Fibroblast of gingiva (primary cell): ENCODE data around the gene CEP112.

Experiments
- DNase-seq: peaks from one replicate; pipeline ENCODE4 v3.0.0-alpha.2; 2011; ENCODE audit warnings: low read depth

CEP112 gene

DNA sequence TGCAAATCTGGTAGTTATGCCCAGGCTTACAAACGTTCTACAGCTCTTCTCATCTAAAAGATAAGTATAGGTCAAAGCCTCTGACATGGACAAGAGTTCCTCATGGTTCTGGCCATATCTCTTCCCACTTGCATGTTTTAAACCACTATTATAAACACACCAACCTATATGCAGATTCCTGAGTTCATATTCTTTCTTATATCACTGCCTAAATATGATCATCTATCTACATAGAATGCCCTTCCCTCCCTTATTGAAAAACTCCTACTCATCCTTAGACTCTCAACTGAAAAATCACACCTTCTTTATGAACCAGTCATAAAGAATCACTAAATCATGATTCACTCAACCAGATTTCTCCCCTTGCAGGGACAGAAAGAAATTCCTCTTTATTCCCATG, 128.2 kb downstream of the CEP112 start:
- no peak for DNase-seq

DNA sequence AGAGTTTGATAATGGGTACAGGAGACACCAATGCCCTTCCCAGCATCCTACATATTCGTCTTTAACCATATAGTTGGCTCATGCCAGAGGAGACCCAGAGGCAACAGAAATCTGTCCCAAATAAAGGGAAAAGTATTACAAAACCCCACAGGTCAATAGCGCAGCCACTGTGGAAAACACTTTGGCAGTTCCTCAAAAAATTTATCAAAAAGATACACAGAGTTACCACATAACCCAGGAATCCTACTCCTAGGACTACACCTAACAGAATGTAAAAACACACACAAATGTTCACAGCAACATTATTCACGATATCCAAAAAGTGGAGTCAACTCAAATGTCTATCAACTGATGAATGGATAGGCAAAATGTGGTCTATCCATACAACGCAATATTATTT, 135.8 kb downstream of the CEP112 start:
- no peak for DNase-seq

DNA sequence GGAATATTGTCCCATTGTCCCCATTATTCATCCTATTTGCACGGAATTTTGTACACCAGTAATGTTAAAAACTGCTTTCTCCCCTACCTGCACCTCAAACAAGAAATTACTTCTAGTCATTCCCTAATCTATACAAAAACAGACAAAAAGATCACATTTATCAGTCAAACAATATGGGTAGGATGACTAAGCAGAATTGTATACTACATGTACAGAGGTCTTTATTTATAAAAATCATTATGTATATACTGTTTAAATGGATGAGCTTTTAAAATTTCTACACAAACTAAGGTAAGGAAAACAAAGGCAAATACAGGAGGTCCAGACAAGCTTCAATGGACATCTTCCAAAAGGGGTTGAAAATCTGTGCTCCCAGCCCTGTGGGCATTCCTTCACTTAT, 137.7 kb downstream of the CEP112 start:
- no peak for DNase-seq

DNA sequence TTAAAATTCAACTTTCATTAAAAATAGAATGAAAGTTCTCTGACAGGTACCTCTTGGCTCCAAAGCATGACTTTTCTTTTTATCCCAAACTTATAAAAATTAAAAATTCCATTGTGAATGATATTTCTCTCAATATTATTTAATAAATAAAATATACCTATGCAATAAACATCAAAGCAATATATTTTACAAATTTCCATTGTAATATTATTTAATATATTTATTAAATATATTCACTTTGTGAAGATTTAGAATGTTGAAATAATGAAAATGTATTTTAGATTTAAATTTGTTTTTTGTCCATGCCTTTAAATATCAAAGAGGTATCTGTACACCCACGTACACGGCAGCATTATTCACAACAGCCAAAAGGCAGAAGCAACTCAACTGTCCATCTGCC, 147.8 kb downstream of the CEP112 start:
- DNase-seq = no peak

DNA sequence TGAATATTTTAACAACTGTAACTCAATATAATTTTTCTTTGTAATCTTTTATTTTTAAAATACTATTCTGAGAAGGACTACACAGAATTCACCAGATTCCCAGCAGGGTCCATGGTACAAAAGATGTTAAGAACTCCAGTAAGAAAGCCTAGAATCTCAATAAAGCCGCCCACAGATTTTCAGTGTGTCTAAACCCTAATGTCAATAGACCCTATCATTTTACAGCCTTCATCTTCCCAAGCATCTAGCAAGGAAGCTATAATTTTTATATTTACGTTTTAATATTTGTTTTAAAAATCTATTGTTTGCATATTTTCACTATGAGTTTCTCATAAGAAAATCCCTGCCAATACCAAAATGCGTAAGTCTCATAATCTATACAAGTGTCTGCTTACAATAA, 148.5 kb downstream of the CEP112 start:
- DNase-seq = no peak

DNA sequence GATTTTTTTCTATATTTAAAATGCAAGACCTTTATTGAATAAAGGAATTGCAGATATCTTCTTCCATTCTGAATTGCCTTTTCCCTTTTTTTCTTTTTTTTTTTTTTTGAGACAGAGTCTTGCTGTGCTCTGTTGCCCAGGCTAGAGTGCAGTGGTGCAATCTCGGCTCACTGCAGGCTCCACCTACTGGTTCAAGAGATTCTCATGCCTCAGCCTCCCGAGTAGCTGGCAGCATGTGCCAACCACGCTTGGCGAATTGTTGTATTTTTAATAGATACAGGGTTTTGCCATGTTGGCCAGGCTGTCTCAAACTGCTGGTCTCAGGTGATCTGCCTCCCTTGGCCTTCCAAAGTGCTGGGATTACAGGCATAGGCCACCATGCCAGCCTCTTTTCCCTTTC, 151.5 kb downstream of the CEP112 start:
- DNase-seq = no peak

DNA sequence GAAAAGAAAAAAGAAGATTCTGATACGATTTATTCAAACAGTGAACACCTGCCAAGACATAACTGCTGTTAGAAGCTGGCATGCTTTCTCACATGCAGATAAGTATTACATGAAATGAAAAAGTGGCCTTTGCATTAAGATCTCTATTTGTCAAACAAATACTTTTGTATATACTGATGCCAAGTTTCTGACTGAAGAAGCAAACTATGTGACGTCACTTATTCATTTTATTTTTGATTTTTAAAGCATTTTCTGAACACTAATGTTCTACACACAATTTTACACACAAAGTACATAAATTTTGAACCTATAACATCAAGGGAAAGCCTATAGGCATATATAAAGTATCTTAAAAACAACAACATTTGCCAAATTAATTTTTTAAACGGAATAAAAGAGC, 153.8 kb downstream of the CEP112 start:
- DNase-seq = no peak

DNA sequence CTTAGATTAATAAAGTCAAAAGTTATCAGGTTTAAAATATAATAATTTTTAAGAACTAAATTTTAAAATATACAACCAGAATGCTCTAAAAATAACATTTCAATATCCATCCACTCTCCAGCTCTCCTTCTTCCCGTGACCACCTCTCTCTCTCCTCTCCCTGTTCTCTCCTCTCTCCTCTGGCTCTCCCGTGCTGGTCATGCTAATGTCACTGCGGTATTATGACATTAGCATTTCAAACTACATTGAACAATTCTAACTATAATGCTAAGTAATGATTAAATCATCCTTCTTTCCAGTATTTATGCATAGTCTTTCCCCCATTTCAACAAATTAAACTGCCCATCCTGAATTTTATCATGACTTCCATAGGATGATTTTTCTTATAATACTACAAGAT, 154.7 kb downstream of the CEP112 start:
- DNase-seq = no peak

DNA sequence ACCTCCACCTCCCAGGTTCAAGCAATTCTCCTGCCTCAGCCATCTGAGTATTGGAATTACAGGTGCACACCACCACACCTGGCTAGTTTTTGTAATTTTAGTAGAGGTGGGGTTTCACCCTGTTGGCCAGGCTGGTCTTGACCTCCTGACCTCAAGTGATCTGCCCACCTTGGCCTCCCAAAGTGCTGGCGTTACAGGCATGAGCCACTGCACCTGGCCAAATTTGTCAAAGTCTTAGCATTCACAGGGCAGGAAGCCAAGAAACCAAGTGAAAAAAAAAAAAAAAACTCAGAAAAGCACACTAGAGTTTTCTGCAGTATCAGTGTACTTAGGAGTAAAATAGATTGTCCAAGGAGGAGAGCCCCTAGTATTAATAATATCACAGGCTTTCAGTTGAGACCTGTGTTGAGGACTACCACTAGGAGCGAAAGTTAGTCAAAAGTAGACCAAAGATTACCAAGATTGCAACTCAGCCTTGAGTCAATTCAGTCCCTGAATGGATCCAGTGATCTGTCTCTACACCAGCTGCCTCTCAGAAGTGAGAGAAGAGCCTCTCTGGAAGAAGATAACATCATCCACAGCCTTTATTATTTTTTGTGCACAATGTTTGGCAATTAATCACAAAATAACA, 159.7 kb downstream of the CEP112 start:
- DNase-seq = no peak

DNA sequence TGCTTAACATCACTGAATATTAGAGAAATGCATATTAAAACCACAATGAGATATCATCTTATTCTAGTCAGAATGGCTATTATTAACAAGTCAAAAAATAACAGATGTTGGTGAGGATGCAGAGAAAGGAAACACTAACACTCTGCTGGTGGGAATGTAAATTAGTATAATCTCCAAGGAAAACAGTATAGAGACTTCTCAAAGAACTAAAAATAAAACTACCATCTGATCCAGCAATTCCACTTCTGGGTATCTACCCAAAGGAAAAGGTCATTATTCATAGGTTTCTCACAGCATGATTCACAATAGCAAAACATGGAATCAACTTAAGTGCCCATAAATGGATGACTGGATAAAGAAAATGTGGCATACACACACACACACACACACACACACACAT, 166.4 kb downstream of the CEP112 start:
- peak; percentile 63 for DNase-seq

DNA sequence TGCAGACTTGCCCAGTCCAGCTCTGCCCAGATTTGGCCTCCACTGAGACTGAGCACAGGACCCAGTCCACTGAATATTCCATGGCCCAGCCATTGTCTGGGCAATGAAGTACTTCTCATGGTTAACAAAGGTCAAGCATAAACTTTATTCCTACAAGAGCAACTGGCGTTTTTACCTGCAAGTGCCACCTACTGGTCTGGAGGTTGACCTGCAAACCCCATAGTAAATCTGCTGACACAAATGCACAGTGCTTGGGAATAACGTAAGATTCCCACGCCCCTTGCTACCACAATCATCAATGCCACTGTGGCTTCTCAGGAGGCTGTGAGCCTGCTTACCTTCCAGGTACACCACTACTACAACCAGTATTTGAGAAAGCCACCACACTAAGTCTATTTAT, 170.2 kb downstream of the CEP112 start:
- DNase-seq = no peak

DNA sequence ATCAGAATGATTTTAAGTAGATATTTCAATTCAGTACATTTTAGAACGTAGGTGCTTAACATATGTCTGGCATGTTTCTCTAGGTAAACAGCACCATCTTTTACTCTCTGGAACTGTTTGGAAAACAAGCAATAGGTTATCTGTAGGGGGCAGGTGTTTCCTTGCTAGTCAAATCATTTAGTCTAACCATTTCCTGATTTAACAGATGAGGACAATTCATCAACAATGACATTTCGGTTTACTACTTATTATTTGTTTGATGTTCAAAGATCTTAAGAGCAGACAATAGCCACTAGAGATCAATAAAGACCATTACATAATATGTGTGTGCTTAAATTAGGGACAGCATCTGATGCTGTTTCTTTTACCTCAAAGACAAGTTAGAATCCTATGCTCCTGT, 173.1 kb downstream of the CEP112 start:
- no peak for DNase-seq

DNA sequence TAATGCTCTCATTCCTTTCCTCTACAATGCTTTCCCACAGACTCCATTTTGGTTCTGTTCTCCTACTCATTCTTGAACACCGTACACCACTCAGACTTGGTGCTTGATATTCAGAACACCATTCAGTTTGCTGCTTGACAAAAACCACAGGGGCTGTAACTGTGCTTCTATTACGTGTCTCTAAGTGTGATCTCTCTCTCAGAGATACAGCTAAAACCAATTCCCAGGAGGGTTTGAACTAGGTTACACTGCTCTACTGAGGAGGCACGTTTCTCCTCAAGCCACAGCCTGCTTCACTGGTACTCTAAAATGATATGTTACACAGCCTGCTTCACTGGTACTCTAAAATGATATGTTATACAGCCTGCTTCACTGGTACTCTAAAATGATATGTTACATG, 175.7 kb downstream of the CEP112 start:
- DNase-seq = no peak

DNA sequence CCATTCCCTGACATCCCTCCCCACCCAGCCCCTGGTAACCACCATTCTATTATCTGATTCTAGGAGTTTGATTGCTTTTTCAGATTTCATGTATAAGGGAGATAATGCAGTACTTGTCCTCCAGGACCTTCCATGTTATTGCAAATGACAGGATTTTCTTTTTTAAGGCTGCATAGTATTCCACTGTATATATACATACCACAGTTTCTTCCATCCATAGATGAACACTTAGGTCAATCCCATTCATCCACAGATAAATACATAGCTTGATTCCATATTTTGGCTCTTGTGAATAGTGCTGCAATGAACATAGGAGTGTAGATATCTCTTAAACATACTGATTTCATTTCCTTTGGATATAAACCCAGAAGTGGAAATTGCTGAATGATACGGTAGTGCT, 183.3 kb downstream of the CEP112 start:
- no peak for DNase-seq

DNA sequence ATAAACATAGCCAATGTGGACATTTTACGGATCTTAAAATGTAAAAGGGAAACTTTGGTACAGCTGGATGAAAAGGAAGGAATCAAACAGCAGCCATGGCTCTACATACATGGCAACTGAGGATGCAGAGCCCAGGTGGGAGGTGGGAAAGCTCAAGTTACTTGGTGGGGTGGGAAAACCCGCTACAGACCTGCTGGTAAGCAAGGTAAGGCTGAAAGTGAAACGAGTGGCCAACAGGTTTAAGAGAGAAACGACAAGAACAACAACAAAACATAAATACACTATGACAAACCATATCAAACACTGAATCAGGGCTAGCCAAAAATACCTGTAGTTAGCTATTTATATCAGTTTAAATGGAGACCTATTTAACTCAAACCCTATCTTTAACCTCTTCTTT, 185.3 kb downstream of the CEP112 start:
- DNase-seq = no peak

DNA sequence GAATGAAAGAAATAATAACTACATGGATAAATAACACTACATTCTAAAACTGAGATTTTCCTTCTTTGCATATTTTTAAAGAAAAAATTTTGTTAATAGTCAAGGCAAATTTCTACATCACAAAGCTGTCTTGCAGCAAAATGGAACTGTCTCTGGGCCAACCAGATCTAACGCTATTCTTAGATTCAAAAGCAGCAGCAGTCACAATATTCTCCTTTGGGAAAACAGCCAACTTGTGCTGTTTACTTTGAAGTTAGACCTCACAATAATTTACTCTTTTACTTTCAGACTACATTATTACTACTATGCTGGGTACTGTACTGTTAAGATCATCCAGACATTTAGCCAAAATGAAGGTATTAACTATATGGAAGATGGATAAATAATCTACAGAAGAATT, 189.1 kb downstream of the CEP112 start:
- no peak for DNase-seq

DNA sequence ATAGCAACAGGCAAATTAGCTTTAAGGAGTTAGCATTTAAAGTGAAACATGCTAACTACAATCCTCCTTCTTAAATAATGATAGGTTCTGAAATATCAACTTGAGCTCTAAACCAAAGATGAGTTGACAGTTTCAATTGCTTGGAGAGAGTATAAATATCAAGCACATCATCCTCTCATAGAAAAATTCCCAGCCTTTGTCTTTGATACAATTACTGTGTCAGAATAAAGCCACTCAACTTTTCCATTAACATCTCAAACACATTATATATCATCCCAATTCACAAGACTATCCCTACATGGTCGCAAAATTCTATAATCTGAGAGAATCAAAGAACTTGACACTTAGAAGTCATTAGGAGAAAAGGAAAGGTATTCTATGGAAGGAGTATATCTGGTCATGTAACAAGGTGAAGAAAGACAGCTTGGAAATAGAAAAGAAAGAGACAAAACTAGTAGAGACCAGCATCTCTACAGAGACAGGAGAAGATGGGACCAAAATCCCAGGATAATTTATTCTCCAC, 189.8 kb downstream of the CEP112 start:
- DNase-seq = no peak

DNA sequence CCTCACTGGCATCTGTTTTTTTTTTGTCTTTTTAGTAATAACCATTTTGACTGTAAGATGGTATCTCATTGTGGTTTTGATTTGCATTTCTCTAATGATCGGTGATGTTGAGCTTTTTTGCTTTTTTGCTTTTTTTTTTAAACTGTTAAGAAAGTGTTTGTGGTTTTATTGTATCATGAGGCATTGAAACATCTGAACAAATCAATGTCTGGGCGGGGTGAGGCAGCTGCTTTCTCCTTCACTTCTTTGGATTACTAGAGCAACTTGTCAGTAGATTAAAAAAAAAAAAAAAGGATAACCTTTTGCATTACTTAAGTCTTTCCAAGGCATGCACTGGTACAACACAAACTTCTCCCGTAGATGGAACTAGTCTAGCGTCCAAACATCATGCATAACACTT, 191.7 kb downstream of the CEP112 start:
- DNase-seq = no peak

DNA sequence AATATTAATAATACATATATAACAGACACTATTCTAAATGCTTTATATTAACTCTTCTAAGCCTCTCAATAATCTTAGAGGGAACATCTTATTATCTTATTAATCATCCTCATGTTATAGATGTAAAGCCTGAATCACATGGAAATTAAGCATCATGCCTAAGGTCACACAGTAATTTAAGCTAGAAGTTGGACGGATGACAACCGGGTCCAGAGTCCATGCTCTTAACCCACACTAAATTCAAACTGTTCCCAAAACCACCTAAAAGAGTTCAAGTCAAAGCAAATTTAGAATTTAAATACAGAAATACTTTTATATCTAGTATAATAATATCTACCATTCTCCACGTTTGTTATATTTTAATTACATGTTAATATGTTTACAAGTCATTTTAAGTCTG, 193.3 kb downstream of the CEP112 start:
- no peak for DNase-seq

DNA sequence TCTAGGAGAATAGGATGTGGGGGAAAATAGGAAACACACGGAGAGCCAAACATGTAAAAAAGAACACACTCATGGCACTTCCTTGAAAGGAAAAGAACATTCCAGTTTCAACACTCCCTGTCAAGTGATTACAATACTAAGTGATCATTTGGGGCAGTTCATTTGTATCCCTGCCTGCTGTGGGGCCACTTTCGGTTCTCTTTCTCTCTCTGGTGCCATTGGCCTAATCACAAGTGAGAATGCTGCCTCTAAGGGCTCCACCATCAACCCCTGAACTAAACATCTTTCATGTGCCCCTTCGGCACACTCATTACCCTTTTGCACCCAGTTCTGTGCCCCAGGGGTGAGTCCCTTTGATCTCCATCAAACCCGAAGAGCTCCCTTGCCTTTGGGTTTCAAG, 197.3 kb downstream of the CEP112 start:
- DNase-seq = no peak

DNA sequence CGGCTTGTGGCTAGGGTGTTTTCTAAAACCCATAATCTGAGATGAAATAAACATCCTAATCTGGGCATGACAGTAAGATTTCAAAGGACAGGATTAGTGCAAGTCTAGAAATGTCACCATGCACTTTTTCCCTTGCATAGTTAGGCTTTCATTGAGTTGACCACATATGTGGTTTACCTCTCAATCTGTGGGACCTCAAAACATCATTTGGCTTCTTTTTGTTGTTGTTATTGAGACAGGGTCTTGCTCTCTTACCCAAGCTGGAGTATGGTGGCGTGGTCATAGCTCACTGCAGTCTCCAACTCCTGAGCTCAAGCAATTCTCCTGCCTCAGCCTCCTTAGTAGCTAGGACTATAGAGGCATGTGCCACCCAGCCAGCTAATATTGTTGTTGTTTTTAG, 197.8 kb downstream of the CEP112 start:
- DNase-seq = no peak

DNA sequence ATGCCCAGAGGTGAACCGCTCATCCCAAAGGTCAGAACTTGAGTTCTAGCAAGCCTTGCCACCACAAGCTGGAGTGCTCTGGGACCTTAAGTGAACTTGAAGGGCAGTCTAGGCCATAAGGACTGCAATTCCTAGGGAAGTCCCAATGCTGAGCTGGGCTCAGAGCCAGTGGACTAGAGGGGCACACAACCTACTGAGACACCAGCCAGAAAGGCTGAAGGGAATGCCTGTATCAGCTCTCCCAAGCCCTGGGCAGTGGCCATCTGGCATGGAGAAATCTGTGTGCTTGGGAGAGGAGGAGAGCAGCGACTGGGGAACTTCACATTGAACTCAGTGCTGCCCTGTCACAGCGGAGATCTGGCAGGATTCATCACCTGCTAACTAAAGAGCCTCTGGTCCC, 201.3 kb downstream of the CEP112 start:
- DNase-seq = no peak

DNA sequence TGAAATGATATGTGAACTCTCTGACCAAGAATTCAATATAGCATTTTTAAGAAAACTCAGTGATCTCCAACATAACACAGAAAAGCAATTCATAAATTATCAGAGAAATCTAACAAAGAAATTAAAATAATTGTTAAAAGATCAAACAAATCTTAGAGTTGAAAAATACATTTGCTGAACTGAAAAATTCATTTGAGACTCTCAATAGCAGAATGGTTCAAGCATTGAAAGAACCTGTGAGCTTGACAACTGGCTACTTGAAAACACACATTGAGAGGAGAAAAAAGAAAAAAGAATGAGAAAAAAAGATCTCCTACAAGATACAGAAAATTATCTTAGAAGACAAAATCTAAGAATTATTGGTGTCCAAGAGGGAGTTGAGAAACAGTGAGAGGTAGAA, 203.5 kb downstream of the CEP112 start:
- no peak for DNase-seq

DNA sequence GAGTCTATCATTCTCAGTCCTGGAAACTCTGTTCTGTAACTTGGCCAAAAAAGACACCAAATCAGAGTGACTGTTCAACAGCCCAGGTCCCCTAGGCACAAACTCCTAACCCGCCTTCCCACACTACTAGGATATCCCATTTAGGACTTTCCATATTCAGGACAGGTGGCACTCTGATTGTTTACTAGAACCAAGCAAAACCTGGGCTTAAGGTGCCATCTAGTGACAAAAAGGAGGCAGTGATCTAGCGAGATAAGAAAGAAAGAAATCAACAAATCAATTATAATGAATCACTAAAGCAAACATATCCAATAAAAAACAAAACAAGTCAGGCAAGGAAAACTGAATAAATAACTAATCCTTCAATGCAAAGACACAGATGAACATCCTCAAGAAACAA, 203.9 kb downstream of the CEP112 start:
- DNase-seq = peak; percentile 10

DNA sequence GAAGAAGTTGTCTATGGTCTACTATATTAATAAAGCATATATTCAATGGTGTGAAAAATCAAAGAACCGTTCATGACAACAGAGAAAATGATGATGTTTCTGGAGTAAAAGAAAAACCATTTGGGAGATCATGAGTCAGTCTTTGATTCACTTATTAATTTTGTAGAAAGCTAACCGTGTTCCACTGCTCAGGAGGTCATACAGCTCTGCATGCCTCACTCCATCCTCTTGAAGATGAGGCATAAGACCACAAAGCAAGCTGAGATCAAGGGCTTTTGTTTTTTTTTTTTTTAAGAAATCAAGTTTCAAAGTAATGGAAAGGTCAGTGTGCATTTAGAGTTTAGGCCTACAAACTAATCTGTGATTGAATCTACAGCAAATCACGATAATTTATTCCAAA, 206.4 kb downstream of the CEP112 start:
- DNase-seq = no peak
